ENCODE measurements around the gene SOX6.

The SOX6 gene

GRCh38 chr11:16364254-16364653, 7.9 kb upstream of the SOX6 start:
- DNase-seq (ENCODE audit: low read depth), result no peak

- DNase-seq (ENCODE audit: low read depth), result no peak
Measured at GRCh38 chr11:16363706-16364105, 7.4 kb upstream of the SOX6 start.

GRCh38 chr11:16361108-16361865, 4.9 kb upstream of the SOX6 start:
- no peak for DNase-seq (ENCODE audit: low read depth)

- DNase-seq (ENCODE audit: low read depth), result no peak
Measured at GRCh38 chr11:16359369-16359768, 3.0 kb upstream of the SOX6 start.

GRCh38 chr11:16358726-16359125, 2.4 kb upstream of the SOX6 start:
- no peak for DNase-seq (ENCODE audit: low read depth)

GRCh38 chr11:16357775-16358174, 1.4 kb upstream of the SOX6 start:
- no peak for DNase-seq (ENCODE audit: low read depth)

- no peak for DNase-seq (ENCODE audit: low read depth)
Measured at GRCh38 chr11:16356761-16357393, 531 bp upstream of the SOX6 start.

- no peak for DNase-seq (ENCODE audit: low read depth)
Measured at GRCh38 chr11:16352707-16353106, 3.6 kb downstream of the SOX6 start.

- no peak for DNase-seq (ENCODE audit: low read depth)
Measured at GRCh38 chr11:16350125-16350524, 6.2 kb downstream of the SOX6 start.

GRCh38 chr11:16347928-16348685, 8.2 kb downstream of the SOX6 start:
- DNase-seq (ENCODE audit: low read depth), result no peak

GRCh38 chr11:16346975-16347374, 9.4 kb downstream of the SOX6 start:
- DNase-seq (ENCODE audit: low read depth), result no peak

GRCh38 chr11:16341853-16342252, 14.5 kb downstream of the SOX6 start:
- no peak for DNase-seq (ENCODE audit: low read depth)

GRCh38 chr11:16338393-16338792, 18.0 kb downstream of the SOX6 start:
- DNase-seq (ENCODE audit: low read depth), result no peak

GRCh38 chr11:16337421-16338213, 18.7 kb downstream of the SOX6 start:
- no peak for DNase-seq (ENCODE audit: low read depth)

GRCh38 chr11:16336721-16337120, 19.6 kb downstream of the SOX6 start:
- no peak for DNase-seq (ENCODE audit: low read depth)

GRCh38 chr11:16336204-16336603, 20.1 kb downstream of the SOX6 start:
- no peak for DNase-seq (ENCODE audit: low read depth)

- no peak for DNase-seq (ENCODE audit: low read depth)
Measured at GRCh38 chr11:16335236-16335962, 20.9 kb downstream of the SOX6 start.

GRCh38 chr11:16326679-16327297, 29.6 kb downstream of the SOX6 start:
- DNase-seq (ENCODE audit: low read depth), result no peak

GRCh38 chr11:16322190-16322589, 34.2 kb downstream of the SOX6 start:
- no peak for DNase-seq (ENCODE audit: low read depth)

- no peak for DNase-seq (ENCODE audit: low read depth)
Measured at GRCh38 chr11:16321148-16321547, 35.2 kb downstream of the SOX6 start.

GRCh38 chr11:16318320-16318719, 38.0 kb downstream of the SOX6 start:
- no peak for DNase-seq (ENCODE audit: low read depth)

All from stimulated activated CD8-positive, alpha-beta memory T cell treated with anti-CD3 and anti-CD28 coated beads, Interleukin-12 subunit alpha, Interleukin-12 subunit beta, amount 100 ng/mL, for 4 hours (primary cell).